Kidney capillary endothelial cell (primary cell): ENCODE data around the gene TRIM71.
"Not testable (repeated sequence)": the region's sequence is repeated elsewhere in the genome, so short reads cannot be mapped to it uniquely, and the experiment has no call there.

ENCODE experiments used
- DNase-seq: peaks from one replicate; pipeline ENCODE4 v3.0.0-alpha.2; 2018; ENCODE audit warnings: low spot score

The TRIM71 gene

DNA sequence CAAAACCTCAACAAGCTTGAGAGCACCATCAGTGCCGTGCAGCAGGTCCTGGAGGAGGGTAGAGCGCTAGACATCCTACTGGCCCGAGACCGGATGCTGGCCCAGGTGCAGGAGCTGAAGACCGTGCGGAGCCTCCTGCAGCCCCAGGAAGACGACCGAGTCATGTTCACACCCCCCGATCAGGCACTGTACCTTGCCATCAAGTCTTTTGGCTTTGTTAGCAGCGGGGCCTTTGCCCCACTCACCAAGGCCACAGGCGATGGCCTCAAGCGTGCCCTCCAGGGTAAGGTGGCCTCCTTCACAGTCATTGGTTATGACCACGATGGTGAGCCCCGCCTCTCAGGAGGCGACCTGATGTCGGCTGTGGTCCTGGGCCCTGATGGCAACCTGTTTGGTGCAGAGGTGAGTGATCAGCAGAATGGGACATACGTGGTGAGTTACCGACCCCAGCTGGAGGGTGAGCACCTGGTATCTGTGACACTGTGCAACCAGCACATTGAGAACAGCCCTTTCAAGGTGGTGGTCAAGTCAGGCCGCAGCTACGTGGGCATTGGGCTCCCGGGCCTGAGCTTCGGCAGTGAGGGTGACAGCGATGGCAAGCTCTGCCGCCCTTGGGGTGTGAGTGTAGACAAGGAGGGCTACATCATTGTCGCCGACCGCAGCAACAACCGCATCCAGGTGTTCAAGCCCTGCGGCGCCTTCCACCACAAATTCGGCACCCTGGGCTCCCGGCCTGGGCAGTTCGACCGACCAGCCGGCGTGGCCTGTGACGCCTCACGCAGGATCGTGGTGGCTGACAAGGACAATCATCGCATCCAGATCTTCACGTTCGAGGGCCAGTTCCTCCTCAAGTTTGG is 72.9 kb downstream of the TRIM71 start:
- DNase-seq = no peak

DNA sequence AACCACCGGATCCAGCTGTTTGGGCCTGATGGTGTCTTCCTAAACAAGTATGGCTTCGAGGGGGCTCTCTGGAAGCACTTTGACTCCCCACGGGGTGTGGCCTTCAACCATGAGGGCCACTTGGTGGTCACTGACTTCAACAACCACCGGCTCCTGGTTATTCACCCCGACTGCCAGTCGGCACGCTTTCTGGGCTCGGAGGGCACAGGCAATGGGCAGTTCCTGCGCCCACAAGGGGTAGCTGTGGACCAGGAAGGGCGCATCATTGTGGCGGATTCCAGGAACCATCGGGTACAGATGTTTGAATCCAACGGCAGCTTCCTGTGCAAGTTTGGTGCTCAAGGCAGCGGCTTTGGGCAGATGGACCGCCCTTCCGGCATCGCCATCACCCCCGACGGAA is 73.6 kb downstream of the TRIM71 start:
- DNase-seq = no peak

DNA sequence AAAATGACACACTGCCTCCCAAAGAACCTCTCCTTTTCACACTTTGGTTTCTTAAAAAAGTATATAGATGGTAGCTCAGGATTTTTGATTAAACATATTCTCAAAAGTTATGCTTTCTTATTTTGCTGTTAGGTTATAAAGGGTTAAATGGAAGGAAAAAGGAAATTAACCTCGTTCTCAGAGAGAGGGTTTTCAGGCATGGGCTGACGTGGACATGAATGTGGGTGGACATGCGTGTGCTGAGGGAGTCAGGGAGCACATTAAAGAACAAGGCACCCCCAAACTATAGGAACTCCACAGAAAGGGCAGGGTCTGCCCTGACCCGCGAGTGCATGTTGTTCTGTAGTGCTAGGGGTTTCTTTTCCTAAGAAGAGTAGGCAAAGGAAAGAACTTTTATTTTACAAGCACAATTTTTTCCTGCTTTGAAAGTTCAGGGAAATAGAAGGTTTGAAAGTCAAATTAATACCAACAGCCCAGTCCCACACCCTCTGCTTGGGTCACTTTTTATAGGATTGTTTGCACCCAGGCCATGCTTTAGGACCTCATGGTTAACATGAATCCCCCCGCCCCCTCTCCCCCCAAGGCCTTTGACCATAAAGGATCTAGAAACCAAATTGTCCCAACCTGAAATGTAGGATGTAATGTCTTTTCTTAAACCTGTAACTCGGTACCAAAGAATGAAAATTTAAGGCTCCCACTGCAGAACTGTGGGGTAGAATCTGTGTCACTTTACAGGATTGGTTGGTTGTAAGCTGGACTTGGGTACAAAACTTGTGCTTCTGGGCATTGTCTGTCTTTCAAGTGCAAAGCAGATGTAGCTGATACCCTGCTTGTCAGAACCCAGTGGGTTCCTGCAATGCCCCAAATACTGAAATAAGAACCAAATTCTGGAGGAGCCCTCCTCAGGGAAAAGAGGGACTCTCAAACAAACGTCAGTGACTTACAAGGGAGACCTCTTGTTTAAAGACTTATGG is 75.1 kb downstream of the TRIM71 start:
- DNase-seq = no peak

DNA sequence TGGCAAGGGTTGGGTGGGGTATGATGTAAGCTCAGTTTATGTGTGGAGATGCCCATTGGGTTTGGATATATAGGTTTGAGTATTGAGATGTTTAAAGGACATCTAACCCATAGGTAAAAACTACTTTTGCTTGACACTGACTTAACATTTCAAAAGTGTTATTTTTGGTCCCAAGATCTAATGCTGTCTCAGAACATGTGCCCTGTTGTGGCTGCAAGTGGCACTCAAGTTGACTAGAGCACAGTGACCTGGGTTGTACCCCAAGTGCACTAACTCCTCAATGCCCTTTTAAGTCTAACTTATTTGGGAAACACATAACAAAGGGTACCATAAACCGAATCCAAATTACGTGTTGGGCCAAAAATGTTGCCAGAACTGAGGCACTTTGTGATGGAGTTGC is 77.2 kb downstream of the TRIM71 start:
- no peak for DNase-seq

DNA sequence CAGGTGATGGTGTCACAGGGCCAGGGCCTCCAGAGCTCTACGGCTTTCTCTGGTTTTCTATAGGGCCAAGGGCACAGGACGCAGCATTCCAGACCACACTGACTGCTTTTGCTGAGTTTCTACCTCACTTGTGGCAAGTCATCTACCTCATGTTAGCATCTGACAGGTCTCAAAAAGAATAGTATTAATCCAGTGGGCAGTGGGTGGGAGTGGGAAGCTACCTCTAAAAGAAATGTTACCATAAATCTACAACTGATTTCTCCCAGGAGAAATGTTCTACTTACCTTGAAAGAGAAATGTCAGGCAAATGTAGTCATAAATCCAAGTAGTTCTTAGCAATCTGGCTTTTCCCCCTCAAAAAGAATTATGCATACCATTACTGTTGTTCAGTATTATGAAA is 77.9 kb downstream of the TRIM71 start:
- DNase-seq = no peak

DNA sequence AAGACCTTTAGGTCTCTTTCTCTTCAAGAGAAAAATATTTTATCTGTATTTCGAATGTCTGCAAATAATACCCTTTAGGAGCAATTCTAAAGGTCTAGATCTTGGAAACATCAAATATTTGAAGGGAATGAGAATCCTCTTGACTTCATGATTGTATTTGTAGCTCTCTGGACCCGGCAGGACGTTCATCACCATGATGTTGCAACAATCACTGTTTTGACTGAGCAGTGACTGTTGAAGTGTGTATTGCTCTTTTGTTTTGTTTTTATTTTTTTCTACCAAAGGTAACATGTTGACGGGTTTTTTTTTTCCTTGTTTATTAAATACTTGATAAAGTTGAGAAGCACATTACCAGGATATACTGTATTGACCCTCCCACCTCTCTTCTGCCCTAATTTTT is 78.3 kb downstream of the TRIM71 start:
- DNase-seq = no peak

DNA sequence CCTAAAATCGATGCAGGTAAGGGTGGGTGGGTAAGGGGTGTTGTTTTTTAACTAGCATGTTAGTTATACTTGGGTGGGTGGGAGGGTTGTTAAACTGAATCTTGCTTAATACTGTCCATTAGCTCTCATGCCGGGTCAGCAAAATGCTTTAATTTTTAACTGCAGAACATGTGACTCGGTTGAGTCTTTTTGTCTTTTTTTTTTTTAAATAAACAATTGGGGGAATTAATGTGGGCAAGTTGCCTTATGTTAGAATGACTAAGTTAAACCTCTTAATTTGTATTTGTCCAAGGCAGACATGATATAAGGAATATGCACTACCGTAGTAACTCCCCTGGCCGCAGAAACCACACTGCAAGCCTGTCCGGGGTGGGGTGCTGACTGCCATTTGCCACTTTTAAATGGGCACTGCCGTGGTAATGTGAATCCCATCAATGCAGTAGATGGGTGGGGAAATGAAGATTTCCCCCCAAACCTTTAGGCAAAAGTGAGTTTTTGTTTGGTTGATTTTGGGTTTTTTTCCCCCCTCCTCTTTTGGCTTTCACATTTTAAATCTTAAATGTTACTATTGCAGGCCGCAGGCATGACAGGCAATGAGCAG is 79.3 kb downstream of the TRIM71 start:
- no peak for DNase-seq

DNA sequence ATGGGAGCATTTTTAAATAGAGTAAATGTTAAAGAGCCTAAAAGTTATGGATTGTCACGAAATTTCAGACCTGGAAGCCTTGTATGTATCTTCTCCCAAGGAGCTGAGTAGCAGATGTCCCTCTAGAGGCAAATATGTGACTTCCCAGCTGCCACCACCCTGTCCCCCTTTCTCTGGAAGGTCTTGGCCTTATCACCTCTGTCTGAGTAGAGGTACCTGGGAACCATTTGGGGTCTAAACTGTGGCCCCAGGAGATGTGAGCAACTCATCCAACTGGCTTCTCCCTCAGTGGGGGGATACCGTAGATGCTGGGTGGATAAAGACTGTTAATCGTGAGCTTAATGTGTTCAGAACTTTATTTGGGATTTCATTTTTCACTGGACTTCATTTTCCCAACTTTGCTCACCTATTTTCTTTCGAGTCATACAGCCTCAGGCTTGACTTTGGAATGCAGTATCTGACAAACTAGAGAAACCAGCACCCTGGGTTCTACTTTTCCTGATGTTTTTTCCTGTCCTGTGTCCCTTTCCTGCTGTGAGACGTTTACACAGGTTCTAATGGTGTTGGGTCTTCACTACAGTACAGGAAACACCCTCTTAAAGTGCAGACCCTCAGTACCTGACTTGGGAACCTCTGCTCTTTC is 80.3 kb downstream of the TRIM71 start:
- no peak for DNase-seq

DNA sequence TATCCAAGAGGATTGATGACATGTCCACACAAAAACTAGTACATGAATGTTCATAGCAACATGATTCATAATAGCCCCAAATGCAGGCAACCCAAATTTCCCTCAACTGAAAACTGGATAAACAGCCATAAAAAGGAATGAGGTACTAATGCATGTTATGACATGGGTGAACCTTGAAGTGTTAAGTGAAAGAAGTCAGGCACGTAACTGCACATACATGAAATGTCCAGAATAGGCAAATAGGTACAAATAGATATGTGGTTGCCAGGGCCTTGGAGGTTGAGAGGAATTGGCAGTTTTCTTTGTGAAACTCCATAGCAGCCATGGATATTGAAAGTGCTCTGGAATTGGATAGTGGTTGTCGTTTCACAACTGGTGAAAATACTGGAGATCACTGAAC is 81.5 kb downstream of the TRIM71 start:
- DNase-seq = no peak

DNA sequence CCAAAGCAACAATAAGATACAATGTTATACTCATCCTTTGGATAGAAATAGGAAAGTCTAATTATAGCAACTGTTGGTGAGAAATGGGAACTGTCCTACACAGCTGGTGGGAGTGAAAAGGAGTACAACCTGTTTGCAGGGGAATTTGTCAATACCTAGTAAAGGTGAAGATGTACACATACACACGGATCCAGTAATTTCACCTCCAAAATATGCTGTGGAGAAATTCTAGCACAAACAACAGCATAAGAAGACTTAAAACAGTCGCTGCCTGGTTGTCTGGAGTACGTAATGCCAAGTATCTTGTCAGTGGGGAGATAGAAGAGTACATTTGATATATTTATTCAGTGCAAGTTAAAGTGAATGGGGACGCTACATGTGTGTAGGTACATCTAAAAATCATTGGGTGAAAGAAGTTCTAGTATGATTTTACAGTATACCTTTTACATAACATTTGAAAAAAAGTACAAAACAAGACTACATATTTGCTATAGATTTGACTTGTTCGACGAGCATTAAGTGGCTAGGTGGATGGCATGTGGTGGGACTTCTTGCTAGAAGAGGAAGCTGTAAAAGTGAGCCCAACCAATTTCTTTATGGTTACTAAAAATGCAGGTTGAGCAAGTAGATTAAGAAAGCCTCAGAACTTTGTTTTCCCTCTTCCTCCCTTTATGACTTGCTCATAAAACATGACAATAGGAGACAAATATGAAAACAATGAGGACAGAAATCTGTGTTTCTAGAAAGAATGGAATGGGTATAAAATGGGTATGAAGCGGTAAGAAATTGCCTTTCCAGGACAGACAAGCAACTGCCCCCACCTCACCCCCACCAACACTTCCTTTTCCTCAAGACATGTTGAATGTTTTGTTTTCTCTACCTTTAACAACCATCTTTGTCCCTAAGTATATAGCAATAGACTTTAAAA is 83.5 kb downstream of the TRIM71 start:
- DNase-seq = no peak

DNA sequence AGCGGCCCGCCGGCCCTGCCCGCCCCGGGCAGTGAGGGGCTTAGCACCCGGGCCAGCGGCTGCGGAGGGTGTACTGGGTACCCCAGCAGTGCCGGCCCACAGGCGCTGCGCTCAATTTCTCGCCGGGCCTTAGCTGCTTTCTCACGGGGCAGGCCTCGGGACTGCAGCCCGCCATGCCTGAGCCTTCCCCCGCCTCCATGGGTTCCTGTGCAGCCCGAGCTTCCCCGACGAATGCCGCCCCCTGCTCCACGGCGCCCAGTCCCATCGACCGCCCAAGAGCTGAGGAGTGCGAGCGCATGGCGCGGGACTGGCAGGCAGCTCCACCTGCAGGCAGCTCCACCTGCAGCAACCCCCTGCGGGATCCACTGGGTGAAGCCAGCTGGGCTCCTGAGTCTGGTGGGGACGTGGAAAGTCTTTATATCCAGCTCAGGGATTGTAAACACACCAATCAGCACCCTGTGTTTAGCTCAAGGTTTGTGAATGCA is 85.1 kb downstream of the TRIM71 start:
- DNase-seq = not testable (repeated sequence)

DNA sequence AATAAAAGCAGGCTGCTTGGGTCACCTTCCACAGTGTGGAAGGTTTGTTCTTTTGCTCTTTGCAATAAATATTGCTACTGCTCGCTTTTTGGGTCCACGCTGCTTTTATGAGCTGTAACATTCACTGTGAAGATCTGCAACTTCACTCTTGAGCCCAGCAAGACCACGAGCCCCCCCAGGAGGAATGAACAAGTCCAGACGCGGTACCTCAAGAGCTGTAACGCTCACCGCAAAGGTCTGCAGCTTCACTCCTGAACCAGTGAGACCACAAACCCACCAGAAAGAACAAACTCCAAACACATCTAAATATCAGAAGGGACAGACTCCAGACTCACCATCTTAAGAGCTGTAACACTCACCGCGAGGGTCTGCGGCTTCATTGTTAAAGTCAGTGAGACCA is 86.2 kb downstream of the TRIM71 start:
- DNase-seq = no peak

DNA sequence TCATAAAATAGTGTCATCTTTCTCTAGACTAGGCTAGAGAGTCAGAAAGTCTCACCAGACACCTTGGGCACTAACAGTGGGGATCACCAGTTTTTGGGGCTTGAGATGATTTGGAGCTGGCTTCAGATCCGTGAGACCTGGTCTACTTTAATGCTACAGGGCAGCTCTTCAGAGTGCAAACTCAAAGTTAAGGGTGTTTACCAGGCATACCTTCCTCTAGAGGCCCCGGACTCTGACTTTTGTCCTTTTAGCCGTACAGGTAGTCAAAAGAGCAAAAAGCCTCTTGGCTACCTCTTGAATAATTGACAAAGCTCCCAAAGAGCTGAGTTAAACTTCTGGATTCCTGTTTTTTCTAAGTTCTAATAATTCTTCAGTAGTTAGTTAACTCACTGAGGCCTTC is 92.2 kb downstream of the TRIM71 start:
- no peak for DNase-seq

DNA sequence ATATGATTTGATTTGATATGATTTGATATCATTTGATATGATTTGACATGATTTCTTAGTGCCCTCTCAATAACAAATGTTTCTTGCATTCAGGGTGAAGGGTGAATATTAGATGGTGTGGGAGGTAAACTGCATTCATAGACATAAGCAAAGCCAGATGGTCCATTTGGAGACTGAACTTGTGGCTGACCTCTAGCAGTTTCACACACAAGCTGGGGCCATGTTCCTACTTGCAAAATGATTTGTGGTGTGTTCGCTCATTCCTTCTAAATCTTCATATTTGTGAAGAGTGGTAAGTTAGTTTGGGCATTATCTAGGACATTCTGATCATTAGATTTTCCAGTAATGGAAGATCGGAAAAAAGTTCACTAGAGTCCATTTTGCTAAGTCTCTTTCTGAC is 93.2 kb downstream of the TRIM71 start:
- DNase-seq = no peak

DNA sequence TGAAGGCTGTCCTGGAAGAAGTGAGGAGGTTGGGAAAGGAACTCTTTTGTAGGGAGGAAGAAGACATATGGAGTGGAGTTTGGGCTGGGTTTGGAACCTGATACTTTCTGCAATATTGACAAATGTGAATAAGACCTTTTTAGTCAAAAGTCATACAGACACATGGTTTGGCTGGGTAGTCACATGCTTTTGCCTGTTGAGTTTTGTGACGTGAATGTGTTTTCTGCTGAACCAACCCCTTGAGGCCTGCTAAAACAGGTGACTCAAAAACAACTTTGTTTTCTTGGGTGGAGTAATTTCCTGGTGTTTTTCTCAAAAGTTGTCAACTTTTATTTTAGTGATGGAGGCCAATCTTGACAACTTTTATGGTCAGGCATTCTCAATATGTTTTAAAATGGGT is 94.2 kb downstream of the TRIM71 start:
- DNase-seq = no peak

DNA sequence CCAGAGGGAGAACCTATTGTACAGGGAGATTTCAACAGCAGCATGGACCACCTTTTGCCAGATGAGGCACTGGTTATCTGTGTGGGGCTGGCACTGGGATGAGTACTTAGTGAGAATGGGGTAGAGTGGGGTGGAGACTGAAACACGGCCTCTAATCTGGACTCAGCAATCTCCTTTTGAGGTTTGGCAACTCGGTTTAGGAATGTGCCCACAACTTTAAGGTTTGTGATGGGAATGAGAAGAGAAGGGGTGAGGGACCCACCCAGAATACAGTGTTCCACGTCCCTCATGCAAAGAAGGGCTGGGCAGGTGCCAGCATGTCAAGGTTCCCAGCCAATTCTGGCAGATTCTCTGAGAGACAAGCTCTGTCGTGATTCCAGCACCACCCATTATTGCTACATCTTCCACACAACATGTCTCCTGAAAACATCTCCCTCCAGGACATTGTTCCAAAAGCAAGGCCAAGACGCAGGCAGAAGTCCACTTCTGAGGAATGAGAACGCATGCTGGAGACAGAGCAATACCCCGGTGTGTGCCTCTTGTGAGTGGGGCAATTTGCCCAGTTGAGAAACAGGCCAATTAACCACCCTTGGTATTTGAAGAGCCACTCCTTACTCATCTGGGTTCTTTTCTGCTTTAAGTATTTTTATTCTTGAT is 96.1 kb downstream of the TRIM71 start:
- DNase-seq = no peak

DNA sequence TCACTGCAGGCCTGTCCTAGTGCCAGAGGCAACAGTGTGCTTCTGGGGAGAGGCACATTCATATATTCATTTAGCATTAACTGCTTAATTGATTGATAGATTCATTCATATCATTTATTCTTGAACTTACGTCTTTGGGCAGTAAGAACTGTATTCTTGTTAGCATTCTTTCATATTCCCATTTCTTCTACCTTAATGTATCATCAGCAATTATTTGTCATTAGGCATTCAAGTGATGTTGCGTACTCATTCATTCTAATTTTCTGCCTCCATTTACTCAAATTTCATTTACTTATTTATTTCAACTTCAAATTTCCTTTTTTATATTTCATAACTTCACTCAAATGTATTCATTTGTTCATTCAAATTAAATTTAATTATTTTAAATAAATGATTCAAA is 102.1 kb downstream of the TRIM71 start:
- DNase-seq = no peak

DNA sequence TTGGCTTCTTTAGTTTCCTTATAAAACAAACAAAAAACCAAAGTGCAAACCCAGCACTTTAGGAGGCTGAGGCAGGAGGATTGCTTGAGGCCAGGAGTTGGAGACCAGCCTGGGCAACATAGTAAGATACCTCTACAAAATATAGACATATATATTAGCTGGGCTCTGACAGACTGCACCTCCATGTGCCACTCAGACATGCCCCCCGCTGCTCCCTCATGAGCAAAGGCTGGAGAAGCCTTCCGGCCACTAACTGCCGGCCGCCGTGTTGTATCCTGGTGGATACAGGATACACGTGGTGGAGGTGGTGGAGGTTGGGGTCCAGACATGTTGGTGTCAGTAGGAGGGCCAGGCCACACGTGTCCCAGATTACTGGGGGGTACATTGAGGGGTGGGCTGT is 104.3 kb downstream of the TRIM71 start:
- no peak for DNase-seq

DNA sequence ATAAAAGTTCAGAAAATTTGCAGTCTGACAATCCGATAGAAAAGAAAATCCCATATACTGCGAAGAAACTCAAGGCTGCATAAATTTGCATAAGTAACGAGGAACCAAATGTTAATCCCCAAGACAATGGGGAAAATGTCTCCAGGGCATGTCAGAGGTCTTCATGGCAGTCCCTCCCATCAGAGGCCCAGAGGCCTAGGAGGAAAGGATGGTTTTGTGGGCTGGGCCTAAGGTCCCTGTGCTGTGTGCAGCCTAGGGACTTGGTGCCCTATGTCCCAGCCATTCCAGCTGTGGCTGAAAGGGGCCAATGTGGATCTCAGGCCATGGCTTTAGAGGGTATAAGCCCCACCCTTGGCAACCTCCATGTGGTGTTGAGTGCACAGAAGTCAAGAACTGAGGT is 112.4 kb downstream of the TRIM71 start:
- DNase-seq = no peak

DNA sequence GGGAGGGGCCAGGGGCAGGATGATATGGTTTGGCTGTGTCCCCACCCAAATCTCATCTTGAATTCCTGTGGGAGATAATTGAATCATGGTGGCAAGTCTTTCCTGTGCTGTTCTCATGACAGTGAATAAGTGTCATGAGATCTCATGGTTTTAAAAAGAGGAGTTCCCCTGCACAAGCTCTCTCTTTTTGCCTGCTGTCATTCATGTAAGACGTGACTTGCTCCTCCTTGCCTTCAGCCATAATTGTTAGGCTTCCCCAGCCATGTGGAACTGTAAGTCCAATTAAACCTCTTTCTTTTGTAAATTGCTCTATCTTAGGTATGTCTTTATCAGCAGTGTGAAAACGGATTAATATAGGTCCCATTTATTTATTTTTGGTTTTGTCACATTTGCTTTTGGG is 113.5 kb downstream of the TRIM71 start:
- not testable (repeated sequence) for DNase-seq
